Retina (tissue), 1 donor: ENCODE measurements around the gene SNX8.

ENCODE experiments used
- DNase-seq: peaks from one replicate; pipeline ENCODE4 v3.0.0-alpha.2; 2016

The SNX8 gene

DNA sequence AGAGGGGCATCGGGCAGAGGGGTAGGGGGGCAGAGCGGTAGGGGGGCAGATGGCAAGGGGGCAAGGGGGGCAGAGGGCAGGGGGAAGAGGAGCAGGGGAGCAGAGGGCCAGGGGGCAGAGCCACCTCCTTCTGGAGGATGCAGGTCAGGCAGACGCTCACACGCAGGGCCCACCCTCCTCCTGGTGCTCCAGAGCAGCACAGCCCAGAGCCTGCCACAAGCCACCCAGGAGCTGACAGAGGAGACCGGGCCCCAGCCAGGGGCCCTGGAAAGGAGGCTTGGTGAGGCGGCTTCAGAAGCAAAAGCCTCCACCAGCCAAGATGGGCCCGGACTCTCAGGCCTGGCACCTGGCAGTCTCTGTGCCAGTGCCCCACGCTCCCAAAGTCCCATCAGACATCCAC lies 94.6 kb downstream of the SNX8 start:
- DNase-seq: no peak

DNA sequence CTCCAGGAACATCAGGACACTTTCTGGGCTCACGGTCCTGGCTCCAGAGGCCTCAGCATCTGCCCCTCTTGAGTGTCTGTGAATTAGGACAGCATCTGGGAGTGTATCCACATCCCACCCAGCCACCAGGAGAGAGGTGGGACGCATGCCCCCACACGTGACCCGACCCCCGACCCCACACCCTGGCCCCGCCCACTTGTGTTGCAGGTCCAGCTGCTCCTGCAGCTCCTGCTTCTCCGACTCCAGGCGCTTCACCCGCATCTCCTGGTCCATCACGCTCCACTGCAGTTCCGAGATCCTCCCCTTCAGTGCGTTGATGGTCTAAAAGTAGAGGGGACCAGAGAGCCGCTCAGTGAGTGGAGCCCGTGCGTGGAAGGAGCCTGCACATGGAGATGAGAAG lies 95.1 kb downstream of the SNX8 start:
- DNase-seq: no peak

DNA sequence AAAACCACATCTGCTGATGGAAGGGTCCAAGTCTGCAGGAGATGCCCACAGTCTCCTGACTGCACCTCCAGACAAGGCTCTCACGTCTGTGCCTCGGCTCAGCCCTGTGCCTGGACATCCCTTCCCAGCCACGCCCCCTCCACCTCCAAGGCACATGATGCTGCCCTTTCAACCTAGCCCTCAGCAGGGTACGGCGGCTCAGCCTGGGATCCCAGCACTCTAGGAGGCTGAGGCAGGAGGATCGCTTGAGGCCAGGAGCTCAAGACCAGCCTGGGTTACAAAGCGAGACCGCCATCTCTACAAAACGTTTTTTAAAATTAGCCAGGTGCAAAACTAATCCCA lies 95.8 kb downstream of the SNX8 start:
- no peak for DNase-seq

DNA sequence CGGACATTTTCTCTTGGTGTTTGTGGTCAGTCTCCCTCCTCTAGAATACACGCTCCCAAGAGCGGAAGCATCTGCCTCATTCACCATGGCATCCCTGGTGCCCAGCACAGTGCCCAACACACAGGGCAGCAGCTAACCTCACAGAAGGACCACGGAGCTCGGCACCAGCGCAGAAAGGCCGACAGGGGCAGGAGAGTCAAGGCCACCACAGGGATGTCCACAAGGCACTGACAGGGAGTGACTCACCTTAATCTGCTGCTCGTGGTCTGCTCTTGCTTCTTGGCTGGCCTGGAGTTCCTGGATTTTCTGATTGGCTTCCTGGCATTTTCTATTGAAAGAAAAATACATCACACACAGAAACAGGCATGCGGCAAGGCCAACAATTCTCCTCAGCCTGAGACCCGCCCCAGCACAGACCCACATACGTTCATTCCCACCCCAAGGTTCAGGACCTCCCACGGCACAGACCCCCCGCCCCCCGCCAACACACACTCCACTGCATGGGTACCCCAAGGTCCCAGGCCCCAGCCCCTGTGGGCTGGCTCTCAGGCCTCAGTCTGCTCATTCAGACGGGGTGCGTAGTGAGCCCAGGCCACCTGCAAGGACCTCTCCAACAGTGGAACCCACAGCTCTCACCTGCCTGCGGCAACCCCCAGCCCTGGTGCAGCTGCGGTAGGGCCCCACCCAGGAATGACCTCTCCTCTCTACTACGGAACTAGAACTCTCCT lies 96.4 kb downstream of the SNX8 start:
- DNase-seq: no peak

DNA sequence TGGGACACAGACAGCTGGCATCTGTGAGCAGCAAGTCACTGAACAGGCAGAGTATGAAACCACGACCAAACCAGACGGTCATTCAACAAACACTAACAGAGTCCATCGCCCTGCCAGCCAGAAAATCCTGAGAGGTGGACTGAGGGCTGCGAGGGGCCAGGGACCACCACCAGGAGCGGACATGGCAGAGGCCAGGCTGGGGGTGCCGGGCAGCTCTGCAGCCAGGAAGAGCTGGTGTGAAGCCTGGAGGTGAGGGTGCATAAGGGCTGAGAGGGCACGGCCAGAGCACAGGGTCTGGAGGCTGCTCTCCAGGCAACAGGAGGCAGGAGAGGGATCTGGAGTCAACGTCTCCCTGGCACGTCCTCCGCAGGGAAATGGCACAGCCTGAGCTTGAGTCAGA lies 97.0 kb downstream of the SNX8 start:
- DNase-seq: no peak

DNA sequence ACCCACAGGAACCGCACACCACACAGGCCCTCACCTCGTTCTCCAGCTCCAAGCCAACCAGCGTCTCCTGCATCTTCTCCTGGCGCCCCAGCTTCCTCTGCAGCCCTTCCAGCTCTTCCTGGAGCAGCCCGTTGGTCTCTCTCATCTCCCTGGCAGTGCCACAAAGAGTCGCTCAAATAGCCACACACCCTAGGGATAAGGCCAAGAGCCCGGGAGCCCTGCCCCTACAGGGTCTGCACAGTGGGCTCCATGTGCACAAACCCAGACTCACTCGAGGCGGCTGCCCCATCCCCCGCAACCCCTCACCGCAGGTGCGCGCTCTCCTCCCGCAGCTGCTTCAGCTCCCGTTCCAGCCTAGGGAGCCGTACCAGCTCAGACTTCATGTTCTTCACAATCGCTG lies 98.4 kb downstream of the SNX8 start:
- no peak for DNase-seq

DNA sequence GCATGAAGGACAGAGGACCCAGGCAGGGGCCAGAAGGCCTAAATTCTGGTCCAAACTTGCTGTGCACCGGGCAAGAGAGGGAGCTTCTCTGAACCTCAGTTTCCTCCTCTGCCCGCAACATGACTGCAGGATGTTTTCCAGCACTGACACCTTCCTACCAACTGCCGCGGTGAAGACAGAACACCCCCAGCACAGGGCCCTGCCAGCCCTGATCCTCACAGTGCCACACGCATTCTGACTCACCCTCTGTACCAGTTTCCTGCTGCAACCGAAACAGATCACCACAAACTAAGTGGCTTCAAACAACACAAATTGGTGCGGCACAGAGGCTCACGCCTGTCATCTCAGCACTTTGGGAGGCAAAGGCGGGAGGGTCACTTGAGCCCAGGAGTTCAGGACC lies 99.6 kb downstream of the SNX8 start:
- no peak for DNase-seq

DNA sequence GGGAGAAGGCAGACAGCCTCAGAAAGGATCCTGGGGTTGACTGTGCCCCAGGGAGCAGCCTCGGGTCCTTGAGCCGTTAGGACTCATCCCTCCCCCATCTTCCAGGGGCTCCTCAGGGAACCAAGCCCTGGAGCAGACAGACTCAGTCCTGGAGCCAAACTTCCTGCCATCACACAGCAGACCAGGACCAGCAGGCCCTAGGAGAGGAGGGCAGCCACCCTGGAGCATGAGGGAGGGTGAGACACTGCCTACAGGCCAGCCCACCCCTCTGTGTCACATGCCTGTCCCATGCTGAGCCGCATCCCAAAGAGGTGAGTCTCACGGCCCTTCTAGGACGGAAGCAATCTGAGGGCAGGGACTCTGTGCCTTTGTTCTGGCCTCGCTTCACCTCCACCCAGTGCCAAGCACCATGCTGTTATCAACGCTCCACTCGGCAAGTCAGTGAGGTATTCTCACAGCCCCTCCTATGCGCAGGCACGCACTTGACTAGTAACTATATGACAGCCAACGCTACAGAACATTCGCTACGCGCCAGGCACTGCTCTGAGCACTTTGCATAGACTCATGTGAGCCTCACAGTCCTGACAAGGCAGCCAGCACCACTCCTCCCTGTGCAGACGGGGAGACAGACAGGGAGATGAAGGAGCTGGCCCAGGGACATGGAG lies 100.6 kb downstream of the SNX8 start:
- no peak for DNase-seq

DNA sequence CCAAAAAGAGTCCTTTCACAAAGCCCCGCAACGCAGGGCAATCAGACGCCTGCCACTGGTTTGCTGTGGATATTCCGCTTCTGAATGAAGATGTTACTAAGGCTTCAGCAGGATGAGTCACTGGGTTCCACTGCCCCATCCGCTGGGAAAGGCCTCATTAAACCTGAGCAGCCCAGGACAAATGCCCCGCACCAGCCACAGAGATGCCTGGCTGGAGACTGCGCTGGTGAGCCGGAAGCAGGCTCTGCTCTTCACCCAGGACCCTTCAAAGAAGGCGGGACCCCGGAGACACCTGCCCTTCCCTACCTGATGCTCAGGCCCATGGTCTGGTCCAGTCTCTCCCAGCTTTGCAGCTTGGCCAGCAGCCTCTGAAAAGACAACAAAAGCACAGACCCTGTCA lies 101.3 kb downstream of the SNX8 start:
- no peak for DNase-seq

DNA sequence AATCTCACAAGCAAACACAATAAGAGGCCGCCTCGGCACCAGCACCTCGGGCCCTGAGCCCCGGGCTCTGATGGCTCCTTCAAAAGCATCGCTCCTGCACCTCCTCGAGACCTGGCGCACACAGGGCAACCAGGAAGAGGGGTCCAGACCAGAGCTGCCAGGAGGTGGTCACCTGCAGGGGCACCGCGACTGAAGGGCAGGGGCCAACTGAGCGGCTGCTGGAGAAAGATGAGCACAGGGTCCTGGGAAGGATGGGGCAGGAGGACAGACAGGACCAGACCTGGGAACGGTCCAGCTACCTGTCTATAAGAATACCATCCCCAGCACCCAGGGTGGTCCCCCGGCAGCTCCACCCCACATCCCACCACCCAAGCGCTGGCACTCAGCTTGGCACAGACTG lies 102.3 kb downstream of the SNX8 start:
- DNase-seq: no peak

DNA sequence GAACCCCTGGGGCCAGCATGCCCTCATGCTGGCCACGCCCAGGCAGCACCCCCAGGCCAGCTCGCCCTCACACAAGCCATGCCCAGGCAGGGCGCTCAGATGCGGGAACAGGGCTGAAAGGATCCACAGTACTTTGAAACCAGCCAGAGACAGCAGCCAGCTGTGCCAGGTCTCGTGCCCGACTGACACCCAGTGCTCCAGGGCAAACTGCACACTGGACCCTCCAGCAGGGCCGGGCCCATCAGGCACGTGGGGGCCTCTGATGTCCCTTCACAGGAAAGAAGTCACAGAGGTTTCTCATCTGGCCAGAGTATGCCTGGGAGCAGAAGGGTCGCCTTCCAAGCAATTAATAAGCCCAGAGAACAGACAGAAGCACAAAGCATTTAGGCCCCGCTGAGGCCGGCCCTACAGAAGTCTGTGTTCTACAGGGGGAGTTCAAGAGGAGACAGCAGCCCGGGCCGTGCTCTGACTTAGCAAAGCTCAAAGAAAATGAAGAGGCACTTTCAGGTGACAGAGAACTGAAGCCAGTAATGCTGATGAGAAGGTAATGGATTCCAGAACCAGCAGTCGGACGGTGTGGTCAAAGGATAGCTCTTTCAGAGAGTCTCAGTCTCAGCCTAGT lies 102.9 kb downstream of the SNX8 start:
- DNase-seq: no peak

DNA sequence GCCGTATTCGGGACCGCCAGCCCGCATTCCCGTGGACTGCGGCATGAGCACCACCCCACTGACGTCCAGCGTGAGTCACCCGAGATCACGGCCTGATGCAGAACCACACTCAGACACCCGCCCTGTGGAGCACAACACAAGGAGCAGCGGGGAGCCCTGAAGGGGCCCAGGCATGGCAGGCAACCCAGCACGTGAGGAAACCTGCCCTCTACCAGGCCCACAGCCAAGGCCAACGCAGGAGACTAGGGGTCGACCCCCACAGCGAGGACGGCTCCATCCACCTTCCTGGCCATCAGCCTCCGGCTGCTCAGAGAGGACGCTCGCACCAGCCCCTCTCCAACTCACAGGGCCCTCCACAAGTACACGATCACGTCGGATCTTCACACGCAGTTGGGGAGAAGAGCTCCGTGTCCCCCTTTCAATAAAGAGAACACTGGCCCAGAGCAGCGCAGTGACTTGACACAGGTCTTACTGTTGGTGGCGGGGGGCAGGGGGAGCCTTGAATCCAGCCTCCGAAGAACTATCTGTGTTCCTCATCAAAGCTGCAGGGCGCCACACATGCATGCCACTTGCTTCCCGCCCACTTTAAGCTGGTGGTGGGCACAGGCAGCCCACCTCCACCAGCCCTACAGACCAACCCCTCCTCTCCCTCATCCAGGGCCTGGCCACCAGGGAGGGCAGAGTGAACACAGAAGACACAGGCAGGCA lies 103.5 kb downstream of the SNX8 start:
- DNase-seq: no peak

DNA sequence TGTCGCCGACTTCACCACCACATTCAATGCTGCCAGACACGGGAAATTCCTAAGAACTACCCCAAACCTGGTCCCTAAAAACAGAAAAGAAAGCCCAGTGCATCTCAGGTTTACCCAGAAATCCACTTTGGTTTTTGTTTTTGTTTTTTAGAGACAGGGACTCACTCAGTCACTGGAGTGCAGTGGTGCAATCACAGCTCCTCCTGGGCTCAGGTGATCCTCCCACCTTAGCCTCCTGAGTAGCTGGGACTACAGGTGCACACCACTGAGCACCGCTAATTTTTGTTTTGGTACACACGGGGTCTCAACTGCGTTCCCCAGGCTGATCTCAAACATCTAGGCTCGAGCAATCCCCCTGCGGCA lies 104.3 kb downstream of the SNX8 start:
- DNase-seq: no peak

DNA sequence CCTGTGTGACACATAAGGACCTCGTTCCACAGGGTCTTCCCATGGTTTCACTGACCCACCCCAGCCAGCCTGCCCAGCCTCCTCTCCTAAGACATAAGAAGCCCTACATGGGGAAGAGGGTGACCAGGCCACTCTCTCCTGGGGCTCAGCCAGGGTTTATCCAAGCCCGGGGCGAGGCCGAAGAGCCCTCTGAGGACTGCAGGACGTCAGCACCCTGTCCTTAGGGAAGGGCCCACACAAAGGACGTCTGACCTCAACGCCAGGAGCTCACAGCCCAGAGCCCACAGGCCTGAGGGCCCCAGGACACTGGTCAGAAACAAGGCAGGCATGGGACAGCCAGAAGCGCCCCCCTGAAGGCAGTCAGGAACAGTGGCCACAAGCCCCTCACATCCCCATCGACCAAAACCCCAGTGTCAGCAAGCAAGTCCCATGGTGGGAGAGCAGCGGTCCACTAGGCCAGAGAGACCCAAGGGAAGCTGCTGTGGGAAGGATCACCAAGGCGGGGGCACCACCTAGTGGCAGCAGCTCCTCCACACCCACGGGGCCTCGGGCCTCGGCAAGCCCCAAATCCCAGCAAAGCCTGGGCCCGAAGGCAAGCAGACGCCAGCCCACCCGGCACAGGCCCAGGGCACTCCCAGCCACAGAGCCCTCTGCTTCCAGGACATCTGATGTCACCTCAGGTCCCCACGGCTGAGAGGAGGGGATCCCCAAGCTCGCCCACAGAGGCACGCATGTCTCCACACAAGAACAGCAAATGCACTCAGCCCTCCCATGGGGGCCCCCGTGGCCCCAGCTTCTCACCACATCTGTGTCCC lies 104.9 kb downstream of the SNX8 start:
- DNase-seq: peak; percentile 90

DNA sequence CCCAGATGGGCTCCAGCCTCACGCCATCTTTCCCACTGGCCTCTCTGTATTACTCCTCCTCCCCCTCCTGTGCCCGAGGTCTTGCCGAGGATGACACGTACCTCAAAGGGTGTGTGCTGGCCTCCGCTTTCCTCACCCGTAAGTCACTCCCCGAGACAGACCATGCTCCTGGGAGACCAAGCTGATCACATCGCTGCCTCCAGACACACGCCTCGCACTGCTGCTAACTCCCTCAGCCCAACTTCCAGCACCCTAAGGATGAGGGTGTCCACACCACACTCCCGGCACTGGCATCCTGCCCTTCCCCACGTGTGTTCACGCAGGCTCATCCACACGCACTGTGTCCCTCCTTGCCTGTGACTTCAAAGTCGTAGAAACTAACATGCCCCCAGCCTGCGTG lies 105.5 kb downstream of the SNX8 start:
- DNase-seq: no peak

DNA sequence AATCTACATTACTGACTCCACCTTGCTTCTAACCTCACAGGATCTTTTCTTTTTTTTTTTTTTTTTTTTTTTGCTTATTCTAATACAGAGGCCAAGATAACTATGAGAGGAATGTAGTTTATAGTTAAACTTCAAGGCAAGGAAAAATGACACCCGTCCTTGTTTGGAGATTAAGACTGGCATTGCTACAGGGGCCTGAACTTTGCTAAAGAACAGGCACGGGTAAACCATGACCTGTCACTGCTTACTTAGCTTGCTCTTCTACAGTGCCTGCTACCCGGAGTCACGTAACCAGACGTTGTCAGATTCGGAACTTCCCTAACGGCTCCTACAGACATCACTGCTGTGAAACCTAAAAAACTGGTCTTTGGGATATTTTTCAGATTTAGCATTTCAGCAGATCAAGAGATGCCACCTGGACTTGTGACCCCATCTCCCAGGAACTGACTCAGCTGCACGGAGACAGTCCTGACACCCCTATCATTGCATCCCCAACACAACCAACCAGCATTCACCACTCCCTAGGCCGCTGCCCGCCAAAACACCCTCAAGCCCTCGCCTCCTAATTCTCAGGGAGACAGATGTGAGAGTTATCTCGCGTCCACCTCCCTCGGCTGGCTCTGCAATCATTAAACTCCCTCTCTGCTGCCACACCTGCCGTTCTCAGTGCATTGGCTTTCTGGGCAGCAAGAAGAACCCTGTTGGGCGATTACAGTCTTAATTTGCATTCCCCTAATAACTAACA lies 109.0 kb downstream of the SNX8 start:
- DNase-seq: no peak

DNA sequence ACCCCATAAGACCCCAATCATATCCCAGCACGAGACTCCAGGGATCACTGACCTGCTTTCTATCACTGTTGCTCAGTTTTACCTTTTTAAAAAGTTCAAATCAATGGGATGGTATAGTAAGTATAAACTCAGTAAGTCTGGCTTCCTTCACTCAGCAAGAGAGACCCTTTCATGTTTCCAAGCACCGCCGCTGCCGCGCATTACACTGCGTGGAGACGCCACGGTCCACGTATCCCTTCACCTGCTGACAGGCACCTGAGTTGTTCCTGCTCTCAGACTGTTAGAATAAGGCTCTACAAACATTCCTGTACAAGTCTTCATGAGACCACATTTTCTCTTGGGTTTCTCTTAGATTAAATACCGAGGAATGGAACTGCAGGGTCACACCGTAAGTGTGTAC lies 109.8 kb downstream of the SNX8 start:
- no peak for DNase-seq

DNA sequence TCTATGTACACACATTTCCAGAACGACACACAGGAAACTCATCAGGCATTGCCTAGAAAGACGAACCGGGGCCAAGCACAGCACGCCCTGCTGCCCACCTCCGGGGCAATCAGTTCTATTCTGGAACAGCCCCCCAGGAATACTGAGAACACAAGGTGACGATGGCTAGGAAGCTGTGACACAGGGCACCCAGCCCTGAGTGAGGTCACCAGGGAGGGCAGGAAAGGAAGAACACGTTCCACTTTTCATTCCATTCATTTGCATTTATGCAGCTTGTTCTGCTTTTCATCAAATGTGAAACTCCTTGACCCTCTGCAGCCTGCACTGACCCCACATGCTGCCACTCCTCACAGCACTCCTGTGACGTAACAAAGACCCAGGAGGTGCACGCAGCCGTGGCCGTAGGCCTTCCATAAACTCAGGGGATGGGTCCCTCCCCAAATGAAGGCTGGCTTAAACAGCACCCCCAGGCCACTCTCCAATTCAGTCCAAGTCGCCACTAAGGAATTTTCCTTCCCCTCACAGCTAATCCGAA lies 110.4 kb downstream of the SNX8 start:
- DNase-seq: no peak

DNA sequence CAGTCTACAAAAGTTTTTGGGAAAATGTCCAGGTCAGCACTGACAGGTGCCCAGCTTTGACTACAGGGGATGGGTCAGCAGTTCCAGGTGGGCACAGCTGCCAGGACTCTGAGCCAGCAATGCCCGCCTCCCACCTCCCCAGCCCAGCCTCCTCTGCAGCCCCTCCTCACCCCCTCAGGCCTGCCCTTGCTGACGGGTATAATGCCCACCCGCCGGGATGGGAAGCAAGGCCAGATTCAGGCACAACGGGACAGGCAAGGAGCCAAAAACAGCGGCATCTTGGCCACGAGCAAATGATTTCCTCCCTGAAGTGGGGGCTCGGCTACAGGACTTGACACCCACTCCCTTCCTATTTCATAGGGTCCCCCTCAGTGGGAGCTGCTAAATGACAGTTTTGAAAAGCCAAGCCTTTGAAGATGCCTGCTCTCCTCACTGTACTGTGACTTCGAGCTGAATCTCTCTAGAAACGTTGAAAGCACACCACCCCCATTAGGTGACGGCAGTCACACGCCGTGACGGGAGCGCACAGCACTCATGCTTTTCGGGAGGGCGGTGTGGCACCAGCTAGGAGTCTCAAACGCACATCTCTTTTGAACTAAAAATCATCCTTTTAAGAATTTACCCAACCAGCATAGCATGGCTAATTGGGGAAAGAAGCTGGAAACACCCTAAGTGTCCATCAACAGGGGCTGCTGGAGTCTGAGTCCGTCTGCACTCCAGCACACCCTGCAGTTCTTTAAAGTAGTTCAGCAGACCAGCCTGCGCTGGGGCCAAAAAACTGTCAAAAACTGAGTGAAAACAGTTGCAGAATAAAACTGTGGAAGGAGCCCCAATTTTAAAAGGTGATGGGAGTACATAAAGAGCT lies 111.1 kb downstream of the SNX8 start:
- DNase-seq: no peak

DNA sequence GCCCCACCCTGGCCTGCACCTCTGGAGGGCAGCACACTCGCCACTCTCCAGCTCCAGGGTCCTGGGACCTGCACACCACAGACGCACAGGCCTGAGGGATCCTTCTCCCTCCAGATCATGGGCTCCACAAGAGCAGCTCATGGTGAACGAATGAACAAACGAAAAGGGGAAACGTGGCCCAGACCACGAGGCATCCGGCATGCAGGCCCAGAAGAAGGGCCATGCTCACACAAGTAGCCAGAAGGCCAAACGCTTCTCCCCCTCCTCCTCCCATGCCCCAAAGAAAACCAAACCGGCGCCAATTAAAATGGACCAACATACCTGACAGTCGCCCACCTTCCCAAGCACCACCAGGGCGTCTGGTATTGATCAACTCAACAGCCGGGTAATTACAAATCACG lies 111.9 kb downstream of the SNX8 start:
- DNase-seq: no peak
